GDM1 (cell line): ENCODE measurements around the gene BCL2A1.
"Not testable (repeated sequence)": the region's sequence is repeated elsewhere in the genome, so short reads cannot be mapped to it uniquely, and the experiment has no call there.

Source experiments
- DNase-seq: peaks from one replicate; lab custom pipeline; 2025; lab: John Stamatoyannopoulos, UW

The BCL2A1 gene

GRCh38 chr15:79957741-79958140 lies 13.3 kb downstream of the BCL2A1 start:
- DNase-seq, result no peak

DNA sequence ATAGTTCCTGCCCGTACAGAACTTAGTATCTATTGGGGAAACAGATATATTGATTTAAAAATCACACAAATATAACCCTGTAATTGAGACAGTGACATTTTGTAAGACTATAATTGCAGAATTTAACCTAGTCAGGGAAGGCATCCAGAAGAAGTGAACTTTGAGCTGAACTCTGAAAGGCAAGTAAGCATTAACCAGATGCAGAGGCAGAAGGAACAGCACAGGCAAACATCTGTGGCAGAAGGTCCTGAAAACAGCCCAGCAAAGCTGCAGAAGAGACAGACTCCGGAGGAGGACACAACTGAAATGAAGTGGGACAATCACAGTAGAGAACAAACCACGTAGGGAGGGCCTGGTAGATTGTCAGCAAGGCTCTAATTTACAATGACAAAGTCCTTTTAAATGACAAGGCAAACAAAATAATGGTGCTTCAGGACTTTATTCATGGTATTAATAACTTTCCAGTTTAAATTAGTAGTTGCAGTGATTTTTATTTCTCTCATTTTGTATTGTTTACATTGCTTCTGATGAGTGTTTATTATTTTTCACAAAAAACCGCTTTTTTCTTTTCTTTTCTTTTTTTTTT lies 14.5 kb downstream of the BCL2A1 start:
- no peak for DNase-seq

- DNase-seq, result peak; percentile 20
Measured at GRCh38 chr15:79954661-79955060, 16.3 kb downstream of the BCL2A1 start.

- no peak for DNase-seq
Measured at GRCh38 chr15:79953951-79954444, 17.0 kb downstream of the BCL2A1 start.

DNA sequence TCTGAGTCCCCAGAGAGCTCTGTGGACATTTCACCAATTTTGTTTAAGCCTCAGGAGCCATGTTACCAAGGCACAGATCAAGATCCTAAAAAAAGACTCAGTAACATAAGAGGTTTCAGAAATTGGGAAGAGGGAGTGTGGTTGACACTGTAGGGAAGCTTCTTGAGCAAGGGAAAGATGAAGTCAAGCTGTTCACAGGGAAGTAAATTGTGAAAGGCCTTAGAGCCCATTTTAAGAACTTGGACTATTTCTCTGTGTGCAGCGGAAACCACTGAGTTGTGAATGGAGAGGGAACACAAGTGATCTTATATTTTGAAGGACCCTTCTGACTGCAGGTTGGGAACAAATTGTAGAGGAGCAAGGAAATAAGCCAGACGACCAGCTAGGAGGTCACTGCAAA lies 18.7 kb downstream of the BCL2A1 start:
- no peak for DNase-seq

- no peak for DNase-seq
Measured at GRCh38 chr15:79950247-79950646, 20.7 kb downstream of the BCL2A1 start.

- no peak for DNase-seq
Measured at GRCh38 chr15:79948761-79949160, 22.2 kb downstream of the BCL2A1 start.

- DNase-seq, result no peak
Measured at GRCh38 chr15:79948095-79948695, 22.8 kb downstream of the BCL2A1 start.

DNA sequence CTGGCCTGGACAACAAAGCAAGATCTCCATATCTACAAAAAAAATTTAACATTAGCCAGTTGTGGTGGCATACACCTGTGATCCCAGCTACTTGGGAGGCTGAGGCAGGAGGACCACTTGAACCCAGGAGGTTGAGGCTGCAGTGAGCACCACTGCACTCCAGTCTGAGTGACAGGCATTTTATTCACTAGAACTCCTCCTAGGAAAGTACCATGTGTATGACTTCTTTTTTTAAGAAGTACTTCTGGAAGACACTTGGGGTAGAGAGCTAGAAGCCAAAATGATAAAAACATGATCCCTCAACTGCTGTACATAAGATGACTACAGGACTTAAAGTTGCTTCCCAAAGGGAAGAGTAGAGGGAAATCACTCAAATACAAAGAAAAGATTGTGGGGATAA lies 24.0 kb downstream of the BCL2A1 start:
- DNase-seq, result no peak

- no peak for DNase-seq
Measured at GRCh38 chr15:79944622-79945021, 26.4 kb downstream of the BCL2A1 start.

DNA sequence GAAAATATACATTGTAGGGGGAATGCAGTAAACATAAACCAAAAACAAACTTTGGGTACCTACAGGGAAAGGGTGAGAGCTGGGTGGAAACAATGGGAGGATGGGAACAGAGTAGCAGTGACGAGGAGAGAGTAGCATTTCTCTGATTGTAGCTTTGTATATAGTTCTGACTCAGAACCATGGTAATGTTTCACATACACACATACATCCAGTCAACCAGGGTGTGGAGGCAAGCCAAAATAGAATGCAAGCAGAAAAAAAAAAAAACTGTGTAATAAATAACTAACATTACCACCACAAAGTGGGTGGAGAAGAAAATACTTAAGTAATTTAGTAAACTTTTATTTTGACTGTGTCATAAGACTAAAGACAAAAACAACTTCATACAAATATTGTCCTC lies 27.2 kb downstream of the BCL2A1 start:
- DNase-seq, result no peak

GRCh38 chr15:79942741-79943481 lies 28.1 kb downstream of the BCL2A1 start:
- DNase-seq, result no peak

DNA sequence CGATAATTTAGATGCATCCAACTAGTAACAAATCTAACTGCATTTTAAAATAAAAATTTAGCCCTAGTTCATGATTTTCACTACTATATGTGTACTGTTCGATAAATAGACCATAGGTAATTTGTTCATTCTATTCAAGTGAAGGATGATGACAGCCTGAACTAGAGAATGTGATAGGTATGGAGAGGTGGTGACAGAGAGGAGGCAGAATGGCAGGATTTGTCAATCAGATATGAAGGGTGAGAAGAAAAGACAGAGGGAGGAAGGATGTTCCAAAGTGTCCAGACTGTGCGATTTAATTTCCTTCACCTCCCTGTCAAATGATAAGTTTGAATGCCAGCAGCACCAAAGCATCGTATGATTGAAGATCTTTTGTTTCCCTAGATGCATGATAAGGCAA lies 31.6 kb downstream of the BCL2A1 start:
- DNase-seq, result no peak

DNA sequence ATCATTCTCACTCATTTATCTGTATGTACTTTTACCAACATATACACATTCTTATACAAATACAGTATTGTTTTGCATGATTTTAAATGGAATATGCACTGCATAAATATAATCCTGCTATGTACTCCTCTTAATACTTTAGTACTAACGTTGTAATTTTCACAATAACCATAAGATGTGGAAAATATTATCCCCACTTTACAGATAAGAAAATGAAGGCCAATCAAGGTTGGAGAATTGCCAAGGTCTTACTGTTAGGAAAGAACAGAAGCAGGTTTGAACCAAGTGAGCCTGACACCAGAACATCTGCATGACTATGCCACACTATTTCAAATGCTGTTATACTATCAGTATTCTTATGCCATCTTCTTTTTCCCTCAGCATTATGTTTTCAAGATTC lies 32.9 kb downstream of the BCL2A1 start:
- DNase-seq, result no peak

DNA sequence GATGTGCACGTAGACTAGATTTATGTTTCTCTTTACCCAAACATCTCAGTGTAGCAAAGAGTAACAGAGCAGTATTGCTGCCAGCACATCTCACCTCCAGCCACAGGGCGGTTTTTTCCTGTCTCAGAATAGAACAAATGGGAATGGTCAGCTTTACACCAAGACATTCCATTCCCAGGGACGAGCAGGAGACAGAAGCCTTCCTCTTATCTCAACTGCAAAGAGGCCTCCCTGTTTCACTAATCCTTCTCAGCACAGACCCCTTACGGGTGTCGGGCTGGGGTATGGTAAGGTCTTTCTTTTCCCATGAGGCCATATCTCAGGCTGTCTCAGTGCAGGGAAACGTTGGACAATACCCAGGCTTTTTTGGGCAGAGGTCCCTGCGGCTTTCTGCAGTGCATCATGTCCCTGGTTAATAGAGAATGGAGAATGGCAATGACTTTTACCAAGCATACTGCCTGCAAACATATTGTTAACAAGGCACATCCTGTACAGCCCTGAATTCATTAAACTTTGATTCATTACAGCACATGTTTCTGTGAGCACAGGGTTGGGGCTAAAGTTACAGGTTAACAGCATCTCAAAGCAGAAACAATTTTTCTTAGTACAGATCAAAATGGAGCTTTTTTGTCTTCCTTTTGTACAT lies 35.3 kb downstream of the BCL2A1 start:
- not testable (repeated sequence) for DNase-seq

DNA sequence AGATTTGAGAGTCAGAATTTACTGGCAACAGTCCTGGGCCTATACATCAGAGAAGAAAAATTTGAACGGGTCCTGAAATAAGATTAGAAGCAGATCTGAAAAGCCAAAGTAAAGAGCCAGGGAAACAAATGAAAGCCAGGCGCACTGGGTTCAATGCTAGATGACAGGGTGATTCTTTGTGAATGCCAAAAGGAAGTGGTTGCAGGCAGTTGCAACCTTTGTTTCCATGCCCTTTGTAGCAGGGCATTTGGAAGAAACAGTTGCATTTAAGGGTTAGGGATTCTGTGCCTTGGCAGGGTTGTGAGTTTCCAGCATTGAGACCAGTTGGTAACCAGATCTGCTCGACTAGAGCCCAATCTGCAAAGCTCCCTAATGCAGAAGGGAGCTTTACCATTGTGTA lies 37.8 kb downstream of the BCL2A1 start:
- no peak for DNase-seq

- no peak for DNase-seq
Measured at GRCh38 chr15:79932447-79932846, 38.5 kb downstream of the BCL2A1 start.

DNA sequence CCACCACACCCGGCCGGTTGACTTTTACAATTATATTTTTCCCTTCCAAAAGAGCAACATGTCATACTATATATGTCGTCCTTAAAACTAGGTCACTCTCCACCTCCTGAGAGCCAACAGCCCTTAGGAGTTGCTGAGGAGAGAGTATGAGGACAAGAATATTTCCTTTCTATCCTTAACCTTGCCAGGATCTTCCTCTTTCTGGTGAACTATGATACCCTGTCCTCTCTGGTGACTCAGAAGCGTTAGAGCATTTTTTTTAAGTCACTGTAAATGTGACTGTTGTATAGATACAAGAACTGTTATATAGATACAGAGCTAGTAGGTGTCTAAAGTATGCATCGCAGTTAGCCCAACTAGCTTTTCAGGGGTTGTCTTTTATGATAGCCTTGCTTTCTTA lies 40.5 kb downstream of the BCL2A1 start:
- peak; percentile 3 for DNase-seq

- DNase-seq, result no peak
Measured at GRCh38 chr15:79929412-79929811, 41.6 kb downstream of the BCL2A1 start.

GRCh38 chr15:79926116-79926515 lies 44.9 kb downstream of the BCL2A1 start:
- not testable (repeated sequence) for DNase-seq

GRCh38 chr15:79924379-79924778 lies 46.6 kb downstream of the BCL2A1 start:
- DNase-seq, result no peak

GRCh38 chr15:79923515-79924169 lies 47.4 kb downstream of the BCL2A1 start:
- peak; percentile 98 for DNase-seq
